Measurements from ENCODE around the gene HSDL2.
A peak's percentile ranks its signal among the peaks of the same experiment; 100 is the strongest.
"Not testable (repeated sequence)": the region's sequence is repeated elsewhere in the genome, so short reads cannot be mapped to it uniquely, and the experiment has no call there.

Gene HSDL2

GRCh38 chr9:112367465-112367864 is 12.4 kb upstream of the HSDL2 start:
- Histone ChIP-seq H3K9ac (ENCODE audit: low read depth, low read length) (no peak overlapping the region), H3K4me3 (ENCODE audit: low read length) (no peak overlapping the region), H3K4me1 (ENCODE audit: control insufficient read depth, insufficient read depth, low read length) (no peaks in the 10 kb centered on the region), H3K27me3 (ENCODE audit: control insufficient read depth, insufficient read depth, low read length) (no peaks in the 10 kb centered on the region), H3K4me2 (ENCODE audit: low read length) (no peak overlapping the region), H3K36me3 (ENCODE audit: insufficient read depth, low read length) (no peaks in the 10 kb centered on the region), H3K9me3 (replicated peaks; ENCODE audit: low read length) (no peaks in the 10 kb centered on the region)

DNA sequence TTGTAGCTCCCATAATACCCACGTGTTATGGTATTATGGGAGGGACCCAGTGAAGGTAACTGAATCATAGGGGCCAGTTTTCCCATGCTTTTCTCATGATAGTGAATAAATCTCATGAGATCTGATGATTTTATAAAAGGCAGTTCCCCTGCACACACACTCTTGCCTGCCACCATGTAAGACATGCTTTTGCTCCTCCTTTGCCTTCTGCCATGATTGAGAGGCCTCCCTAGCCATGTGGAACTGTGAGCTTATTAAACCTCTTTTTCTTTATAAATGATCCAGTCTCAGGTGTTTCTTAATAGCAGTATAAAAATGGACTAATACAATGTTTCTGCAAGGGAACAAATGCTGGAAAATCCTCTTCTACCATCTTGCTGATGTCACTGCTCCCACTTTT is 10.1 kb upstream of the HSDL2 start:
- H3K27me3 ChIP-seq (ENCODE audit: control insufficient read depth, insufficient read depth, low read length): no peaks in the 10 kb centered on the region
- no peaks in the 10 kb centered on the region for H3K36me3 ChIP-seq (ENCODE audit: insufficient read depth, low read length)
- no peaks in the 10 kb centered on the region for H3K9me3 ChIP-seq (replicated peaks; ENCODE audit: low read length)
- H3K9ac ChIP-seq (ENCODE audit: low read depth, low read length): no peak overlapping the region
- no peak overlapping the region for H3K4me3 ChIP-seq (ENCODE audit: low read length)
- no peak overlapping the region for H3K4me2 ChIP-seq (ENCODE audit: low read length)
- H3K4me1 ChIP-seq (ENCODE audit: control insufficient read depth, insufficient read depth, low read length): no peaks in the 10 kb centered on the region

DNA sequence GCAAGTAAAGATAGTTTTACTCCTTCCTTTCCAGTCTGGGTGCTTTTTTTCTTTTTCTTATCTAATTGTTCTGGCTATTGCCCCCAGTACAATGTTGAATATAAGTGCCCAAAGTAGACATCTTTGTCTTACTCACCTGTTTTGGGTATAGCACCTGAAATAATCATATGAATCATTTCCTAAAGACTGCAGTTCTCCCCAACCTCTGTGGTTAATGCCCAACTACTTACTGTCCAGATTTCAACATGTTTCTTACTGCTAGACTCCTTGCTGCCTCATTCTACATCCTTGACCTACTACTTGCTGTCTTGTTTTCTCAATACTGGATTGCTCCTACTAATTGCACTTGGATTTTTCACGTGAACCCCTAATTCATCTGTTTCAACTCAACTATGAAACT is 8.8 kb upstream of the HSDL2 start:
- no peak overlapping the region for H3K4me2 ChIP-seq (ENCODE audit: low read length)
- no peaks in the 10 kb centered on the region for H3K4me1 ChIP-seq (ENCODE audit: control insufficient read depth, insufficient read depth, low read length)
- no peaks in the 10 kb centered on the region for H3K9me3 ChIP-seq (replicated peaks; ENCODE audit: low read length)
- no peak overlapping the region for H3K4me3 ChIP-seq (ENCODE audit: low read length)
- no peaks in the 10 kb centered on the region for H3K27me3 ChIP-seq (ENCODE audit: control insufficient read depth, insufficient read depth, low read length)
- H3K36me3 ChIP-seq (ENCODE audit: insufficient read depth, low read length): no peaks in the 10 kb centered on the region
- no peak overlapping the region for H3K9ac ChIP-seq (ENCODE audit: low read depth, low read length)

GRCh38 chr9:112373666-112374065 is 6.2 kb upstream of the HSDL2 start:
- not testable (repeated sequence) for H3K4me2 ChIP-seq (ENCODE audit: low read length); H3K9ac ChIP-seq (ENCODE audit: low read depth, low read length); H3K9me3 ChIP-seq (replicated peaks; ENCODE audit: low read length); H3K36me3 ChIP-seq (ENCODE audit: insufficient read depth, low read length); H3K4me3 ChIP-seq (ENCODE audit: low read length); H3K27me3 ChIP-seq (ENCODE audit: control insufficient read depth, insufficient read depth, low read length)
- H3K4me1 ChIP-seq (ENCODE audit: control insufficient read depth, insufficient read depth, low read length): peaks cover 16% of the 10 kb centered on the region

- peaks cover 16% of the 10 kb centered on the region for H3K4me1 ChIP-seq (ENCODE audit: control insufficient read depth, insufficient read depth, low read length)
- H3K36me3 ChIP-seq (ENCODE audit: insufficient read depth, low read length); H3K27me3 ChIP-seq (ENCODE audit: control insufficient read depth, insufficient read depth, low read length); H3K9me3 ChIP-seq (replicated peaks; ENCODE audit: low read length); H3K4me2 ChIP-seq (ENCODE audit: low read length); H3K9ac ChIP-seq (ENCODE audit: low read depth, low read length); H3K4me3 ChIP-seq (ENCODE audit: low read length): not testable (repeated sequence)
These were observed 5.7 kb upstream of the HSDL2 start for GRCh38 chr9:112374232-112374631.

- Histone ChIP-seq H3K27me3 (ENCODE audit: control insufficient read depth, insufficient read depth, low read length) (no peaks in the 10 kb centered on the region), H3K9ac (ENCODE audit: low read depth, low read length) (no peak overlapping the region), H3K36me3 (ENCODE audit: insufficient read depth, low read length) (no peaks in the 10 kb centered on the region), H3K4me1 (ENCODE audit: control insufficient read depth, insufficient read depth, low read length) (peaks cover 16% of the 10 kb centered on the region), H3K9me3 (replicated peaks; ENCODE audit: low read length) (no peaks in the 10 kb centered on the region), H3K4me2 (ENCODE audit: low read length) (no peak overlapping the region), H3K4me3 (ENCODE audit: low read length) (no peak overlapping the region)
These were observed 4.5 kb upstream of the HSDL2 start for GRCh38 chr9:112375361-112375760.

DNA sequence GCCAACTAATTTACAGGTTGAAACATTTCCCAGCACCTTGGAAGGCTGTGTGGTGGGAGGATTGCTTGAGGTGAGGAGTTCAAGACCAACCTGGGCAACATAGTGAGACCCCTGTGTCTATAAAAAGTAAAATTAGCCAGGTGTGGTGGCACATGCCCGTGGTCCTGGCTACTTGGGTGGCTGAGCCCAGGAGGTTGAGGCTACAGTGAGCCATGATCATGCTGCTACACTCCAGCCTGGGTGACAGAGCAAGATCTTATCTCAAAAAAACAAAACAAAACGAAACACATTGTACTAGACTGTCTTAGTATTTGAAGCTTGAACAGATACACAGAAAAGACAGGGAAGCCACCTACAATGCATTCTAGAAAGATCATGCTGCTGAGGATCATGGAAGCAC is 2.8 kb upstream of the HSDL2 start:
- Histone ChIP-seq H3K9me3 (replicated peaks; ENCODE audit: low read length) (no peaks in the 10 kb centered on the region), H3K9ac (ENCODE audit: low read depth, low read length) (no peak overlapping the region), H3K36me3 (ENCODE audit: insufficient read depth, low read length) (no peaks in the 10 kb centered on the region), H3K4me2 (ENCODE audit: low read length) (peak overlapping the region; percentile 83), H3K4me1 (ENCODE audit: control insufficient read depth, insufficient read depth, low read length) (peaks cover 22% of the 10 kb centered on the region), H3K27me3 (ENCODE audit: control insufficient read depth, insufficient read depth, low read length) (no peaks in the 10 kb centered on the region), H3K4me3 (ENCODE audit: low read length) (no peak overlapping the region)

GRCh38 chr9:112377684-112378327 is 2.1 kb upstream of the HSDL2 start:
- no peaks in the 10 kb centered on the region for H3K27me3 ChIP-seq (ENCODE audit: control insufficient read depth, insufficient read depth, low read length)
- peaks cover 22% of the 10 kb centered on the region for H3K4me1 ChIP-seq (ENCODE audit: control insufficient read depth, insufficient read depth, low read length)
- no peaks in the 10 kb centered on the region for H3K9me3 ChIP-seq (replicated peaks; ENCODE audit: low read length)
- peak overlapping the region; percentile 87 for H3K4me3 ChIP-seq (ENCODE audit: low read length)
- H3K9ac ChIP-seq (ENCODE audit: low read depth, low read length): peak overlapping the region; percentile 91
- peak overlapping the region; percentile 83 for H3K4me2 ChIP-seq (ENCODE audit: low read length)
- no peaks in the 10 kb centered on the region for H3K36me3 ChIP-seq (ENCODE audit: insufficient read depth, low read length)

GRCh38 chr9:112378328-112379176 is 1.4 kb upstream of the HSDL2 start:
- Histone ChIP-seq H3K4me1 (ENCODE audit: control insufficient read depth, insufficient read depth, low read length) (peaks cover 22% of the 10 kb centered on the region), H3K4me3 (ENCODE audit: low read length) (peak overlapping the region; percentile 87), H3K9me3 (replicated peaks; ENCODE audit: low read length) (no peaks in the 10 kb centered on the region), H3K9ac (ENCODE audit: low read depth, low read length) (peak overlapping the region; percentile 91), H3K4me2 (ENCODE audit: low read length) (peak overlapping the region; percentile 83), H3K27me3 (ENCODE audit: control insufficient read depth, insufficient read depth, low read length) (no peaks in the 10 kb centered on the region), H3K36me3 (ENCODE audit: insufficient read depth, low read length) (no peaks in the 10 kb centered on the region)

DNA sequence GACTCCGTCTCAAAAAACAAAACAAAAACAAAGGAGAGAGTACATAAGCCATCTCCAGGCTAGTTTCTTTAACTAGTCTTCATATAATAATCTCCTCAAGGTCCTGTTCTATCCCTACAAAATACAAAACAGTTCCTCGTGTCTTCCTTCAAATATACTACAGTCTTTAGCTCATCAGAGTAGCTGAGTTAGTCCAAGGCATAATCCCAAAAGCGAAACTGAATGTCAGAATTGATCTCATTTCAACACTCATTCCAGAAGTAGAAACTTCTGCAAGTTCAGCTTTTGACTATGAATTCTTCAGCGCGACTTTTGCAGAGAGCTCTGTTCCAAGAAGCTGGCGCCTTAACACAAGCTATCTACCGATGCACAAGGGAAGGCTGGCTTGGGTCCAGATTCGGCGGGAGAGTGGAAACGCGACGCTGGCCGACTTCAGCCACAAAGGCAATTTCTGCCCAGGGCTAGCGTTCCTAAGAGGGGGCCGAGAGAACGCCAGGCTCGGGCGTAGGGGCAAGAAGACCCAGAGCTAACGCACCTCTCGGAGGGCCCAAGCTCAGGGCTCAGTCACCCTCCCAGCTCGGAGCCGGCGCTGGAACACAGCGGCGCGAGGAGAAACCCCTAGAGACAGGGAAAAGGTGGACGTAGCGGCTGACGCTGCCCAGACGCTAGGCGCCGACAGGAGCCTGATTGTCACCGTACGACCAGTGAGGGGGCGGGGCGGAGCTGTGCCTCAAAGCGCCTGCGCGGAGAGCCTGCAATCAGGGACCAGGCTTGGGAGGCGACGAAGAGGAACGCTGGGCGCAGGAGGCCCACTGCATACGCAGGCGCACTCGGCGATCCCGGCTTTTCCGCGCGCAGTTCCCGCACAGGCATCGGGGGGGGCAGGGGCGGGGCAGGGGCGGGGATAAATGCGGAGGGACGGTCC is 469 bp upstream of the HSDL2 start:
- peak overlapping the region; percentile 87 for H3K4me3 ChIP-seq (ENCODE audit: low read length)
- peaks cover 22% of the 10 kb centered on the region for H3K4me1 ChIP-seq (ENCODE audit: control insufficient read depth, insufficient read depth, low read length)
- H3K9ac ChIP-seq (ENCODE audit: low read depth, low read length): peak overlapping the region; percentile 91
- no peaks in the 10 kb centered on the region for H3K27me3 ChIP-seq (ENCODE audit: control insufficient read depth, insufficient read depth, low read length)
- H3K4me2 ChIP-seq (ENCODE audit: low read length): peak overlapping the region; percentile 91
- H3K36me3 ChIP-seq (ENCODE audit: insufficient read depth, low read length): peaks cover 1% of the 10 kb centered on the region
- no peaks in the 10 kb centered on the region for H3K9me3 ChIP-seq (replicated peaks; ENCODE audit: low read length)

DNA sequence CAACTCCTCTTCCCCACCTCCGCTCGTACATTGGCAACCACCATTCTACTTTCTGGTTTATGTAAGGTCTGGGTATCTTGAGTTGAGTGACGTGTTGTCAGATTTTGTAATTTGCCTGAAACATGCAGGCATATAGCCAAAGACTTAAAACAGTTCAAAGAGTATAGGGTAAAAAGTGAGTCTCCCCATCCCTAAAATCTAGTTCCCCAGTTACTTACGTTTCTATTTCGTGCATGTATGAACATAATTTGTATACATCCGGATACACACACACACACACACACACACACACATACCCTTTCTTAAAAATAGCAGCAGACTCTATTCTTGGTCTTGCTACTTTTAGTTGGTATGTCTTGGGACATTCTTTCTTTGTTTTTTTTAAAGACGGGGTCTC is 915 bp downstream of the HSDL2 start:
- H3K4me3 ChIP-seq (ENCODE audit: low read length): peak overlapping the region; percentile 87
- no peaks in the 10 kb centered on the region for H3K27me3 ChIP-seq (ENCODE audit: control insufficient read depth, insufficient read depth, low read length)
- H3K36me3 ChIP-seq (ENCODE audit: insufficient read depth, low read length): peaks cover 4% of the 10 kb centered on the region
- H3K9ac ChIP-seq (ENCODE audit: low read depth, low read length): peak overlapping the region; percentile 91
- H3K4me1 ChIP-seq (ENCODE audit: control insufficient read depth, insufficient read depth, low read length): peaks cover 25% of the 10 kb centered on the region
- peak overlapping the region; percentile 91 for H3K4me2 ChIP-seq (ENCODE audit: low read length)
- H3K9me3 ChIP-seq (replicated peaks; ENCODE audit: low read length): no peaks in the 10 kb centered on the region
